Gastroesophageal sphincter (tissue), 3 donors: Measurements from ENCODE around the gene N4BP2.

ENCODE experiments used
- CTCF ChIP-seq, 4 experiments: fragments of 200-600 bp in 2 of 4; fragments of 450-650 bp in 2 of 4; sonication (generic) in 1 of 4; IDR thresholded peaks; one replicate each; pipeline ENCODE4 v1.5.1; 2017 to 2019; ENCODE audit warnings: antibody characterized with exemption in 4 of 4, mild to moderate bottlenecking in 2 of 4, moderate library complexity in 2 of 4
- EP300 ChIP-seq: sonication (generic); formaldehyde crosslinking; IDR thresholded peaks from one replicate; pipeline ENCODE4 v1.6.1; 2017; ENCODE audit warnings: antibody characterized with exemption, mild to moderate bottlenecking
- POLR2A ChIP-seq, 2 donors: fragments of 450-650 bp; IDR thresholded peaks; one replicate each; pipeline ENCODE4 v1.6.1; 2017; ENCODE audit warnings: antibody characterized with exemption in 2 of 2, mild to moderate bottlenecking in 2 of 2, moderate library complexity in 1 of 2

- TF ChIP-seq POLR2A (IDR thresholded peaks at IDR 0.05) (no peak), EP300 (no peak), CTCF (IDR thresholded peaks at IDR 0.05) (no peak)
These were observed 57.6 kb downstream of the N4BP2 start for GRCh38 chr4:40114206-40114605.
